Activated T-cell treated with anti-CD3 and anti-CD28 coated beads for 1 hour (primary cell): ENCODE data around the gene TSEN34.
A peak's percentile ranks its signal among the peaks of the same experiment; 100 is the strongest.

Source experiments
- DNase-seq: peaks from one replicate; pipeline ENCODE4 v3.0.0-alpha.2; 2020; ENCODE audit warnings: low read depth

TSEN34 gene

DNA sequence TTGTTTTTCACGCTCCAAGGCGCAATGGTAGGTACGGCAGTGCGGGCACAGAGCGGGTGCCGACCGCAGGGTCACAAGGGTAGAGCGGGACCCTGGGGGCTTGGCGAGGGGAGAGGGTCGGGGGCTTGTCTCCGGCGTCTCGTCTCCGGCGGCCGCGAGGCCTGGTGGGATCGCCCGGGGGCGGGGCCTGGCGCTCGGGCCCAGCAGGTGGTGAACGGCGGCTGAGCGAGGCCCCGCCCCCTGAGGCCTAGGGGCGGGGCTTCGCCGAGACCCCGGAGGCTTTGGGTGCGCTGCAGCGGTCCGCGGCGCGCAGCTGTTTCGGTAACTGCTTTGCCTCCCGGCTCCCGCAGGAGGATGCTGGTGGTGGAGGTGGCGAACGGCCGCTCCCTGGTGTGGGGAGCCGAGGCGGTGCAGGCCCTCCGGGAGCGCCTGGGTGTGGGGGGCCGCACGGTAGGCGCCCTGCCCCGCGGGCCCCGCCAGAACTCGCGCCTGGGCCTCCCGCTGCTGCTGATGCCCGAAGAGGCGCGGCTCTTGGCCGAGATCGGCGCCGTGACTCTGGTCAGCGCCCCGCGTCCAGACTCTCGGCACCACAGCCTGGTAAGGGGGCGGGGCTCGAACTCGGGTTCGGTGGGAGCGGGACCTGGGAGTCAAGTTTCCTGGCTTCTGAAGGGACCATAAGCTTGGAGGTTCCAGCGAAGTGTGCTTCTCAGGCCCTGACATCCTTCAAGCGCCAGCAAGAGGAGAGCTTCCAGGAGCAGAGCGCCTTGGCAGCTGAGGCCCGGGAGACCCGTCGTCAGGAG is at the start of gene TSEN34:
Gene TSEN34 (plus strand): TSS at position 298 of the 800 bp plus-strand sequence. CDS start 57 bp downstream, at position 355.
- DNase-seq: peak; percentile 81

DNA sequence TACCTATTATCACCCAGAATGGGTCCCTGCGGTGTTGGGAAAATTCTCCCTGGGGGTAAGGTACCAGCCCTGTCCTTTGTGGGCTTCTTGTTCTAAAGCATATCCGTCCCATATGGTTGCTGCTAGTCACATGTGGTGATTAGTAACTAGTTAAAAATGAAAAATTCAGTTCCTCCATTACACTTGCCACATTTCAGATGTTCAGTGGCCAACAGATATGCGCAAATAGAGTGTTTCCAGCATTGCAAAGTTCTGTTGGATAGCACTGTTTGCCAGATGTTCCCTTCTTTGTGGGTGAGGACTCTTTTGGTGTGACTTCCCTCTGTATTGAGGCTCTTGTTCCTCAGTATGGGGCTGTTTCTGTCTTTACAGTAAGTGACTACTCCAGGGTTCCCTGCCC is 49.8 kb upstream of the TSEN34 start:
- no peak for DNase-seq

DNA sequence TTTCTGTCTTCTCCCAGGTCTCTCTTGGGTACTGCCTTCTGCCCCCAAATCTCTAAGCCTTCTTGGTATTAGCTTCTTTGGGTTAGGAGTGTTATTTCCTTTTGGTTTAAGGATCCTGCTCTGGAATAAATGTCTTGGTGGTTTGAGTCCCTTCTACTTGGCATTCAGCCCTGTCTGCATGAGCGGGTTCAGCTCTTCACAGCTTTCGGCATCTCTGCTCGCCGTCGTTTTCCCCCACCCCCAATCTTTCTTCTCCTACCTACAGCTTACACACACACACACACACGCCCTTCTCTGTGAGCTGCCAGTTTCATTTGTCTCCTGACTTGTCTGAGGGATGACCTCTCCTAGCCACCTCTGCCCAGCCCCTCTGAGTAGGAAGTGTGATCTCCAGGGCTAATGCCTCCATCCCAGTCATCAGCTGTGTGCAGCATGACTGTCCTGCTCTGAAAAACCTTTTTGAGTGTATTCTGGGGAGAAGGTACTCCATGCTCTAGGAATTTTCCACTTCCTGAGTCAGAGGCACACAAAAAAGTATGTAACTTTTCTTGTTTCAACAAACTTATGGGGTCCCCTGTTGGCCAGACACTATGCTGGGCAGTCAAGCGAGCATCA is 48.8 kb upstream of the TSEN34 start:
- DNase-seq: no peak

DNA sequence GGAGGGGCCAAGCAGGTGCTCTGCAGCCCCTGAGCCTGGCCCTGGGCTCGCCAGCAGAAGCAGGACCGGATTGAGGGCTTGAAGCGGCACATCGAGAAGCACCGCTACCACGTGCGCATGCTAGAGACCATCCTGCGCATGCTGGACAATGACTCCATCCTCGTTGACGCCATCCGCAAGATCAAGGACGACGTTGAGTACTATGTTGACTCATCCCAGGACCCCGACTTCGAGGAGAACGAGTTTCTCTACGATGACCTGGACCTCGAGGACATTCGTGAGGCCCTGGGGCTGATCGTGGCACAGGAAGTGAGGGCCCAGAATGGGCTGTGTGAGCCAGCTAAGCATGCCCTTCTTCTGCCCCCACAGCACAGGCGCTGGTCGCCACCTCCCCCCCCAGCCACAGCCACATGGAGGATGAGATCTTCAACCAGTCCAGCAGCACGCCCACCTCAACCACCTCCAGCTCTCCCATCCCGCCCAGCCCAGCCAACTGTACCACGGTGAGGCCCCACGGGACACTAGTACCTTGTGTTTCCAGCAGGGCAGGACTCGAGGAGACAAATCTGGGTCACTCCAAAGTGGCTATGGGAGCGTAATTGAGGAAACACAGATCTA is 45.5 kb upstream of the TSEN34 start:
- DNase-seq: no peak

DNA sequence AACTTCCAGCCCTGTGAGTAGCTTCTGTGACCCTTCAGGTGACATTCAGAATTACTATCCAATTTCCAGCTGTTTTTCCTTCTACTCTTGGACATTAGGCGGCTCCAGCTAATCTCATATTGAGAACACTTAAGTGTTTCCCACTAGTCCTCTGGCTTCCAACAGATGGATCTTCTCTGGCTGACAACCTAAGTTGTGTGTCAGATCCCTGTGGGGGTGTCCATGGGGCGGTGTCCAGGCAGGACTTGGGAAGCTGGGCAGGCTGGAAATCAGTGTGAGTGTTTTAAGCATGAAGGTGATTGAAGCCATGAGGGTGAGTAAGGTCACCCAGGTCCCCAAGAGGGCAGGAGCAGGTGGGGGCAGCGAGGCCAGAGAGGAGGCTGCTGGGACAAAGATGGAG is 43.4 kb upstream of the TSEN34 start:
- no peak for DNase-seq

DNA sequence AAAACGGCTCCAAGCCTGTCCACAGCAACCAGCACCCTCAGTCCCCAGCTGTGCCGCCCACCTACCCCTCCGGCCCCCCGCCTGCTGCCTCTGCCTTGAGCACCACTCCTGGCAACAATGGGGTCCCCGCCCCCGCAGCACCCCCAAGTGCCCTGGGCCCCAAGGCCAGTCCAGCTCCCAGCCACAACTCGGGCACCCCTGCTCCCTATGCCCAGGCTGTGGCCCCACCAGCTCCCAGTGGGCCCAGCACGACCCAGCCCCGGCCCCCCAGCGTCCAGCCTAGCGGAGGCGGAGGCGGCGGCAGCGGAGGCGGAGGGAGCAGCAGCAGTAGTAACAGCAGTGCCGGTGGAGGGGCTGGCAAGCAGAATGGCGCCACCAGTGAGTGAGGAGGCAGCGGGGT is 43.0 kb upstream of the TSEN34 start:
- no peak for DNase-seq

DNA sequence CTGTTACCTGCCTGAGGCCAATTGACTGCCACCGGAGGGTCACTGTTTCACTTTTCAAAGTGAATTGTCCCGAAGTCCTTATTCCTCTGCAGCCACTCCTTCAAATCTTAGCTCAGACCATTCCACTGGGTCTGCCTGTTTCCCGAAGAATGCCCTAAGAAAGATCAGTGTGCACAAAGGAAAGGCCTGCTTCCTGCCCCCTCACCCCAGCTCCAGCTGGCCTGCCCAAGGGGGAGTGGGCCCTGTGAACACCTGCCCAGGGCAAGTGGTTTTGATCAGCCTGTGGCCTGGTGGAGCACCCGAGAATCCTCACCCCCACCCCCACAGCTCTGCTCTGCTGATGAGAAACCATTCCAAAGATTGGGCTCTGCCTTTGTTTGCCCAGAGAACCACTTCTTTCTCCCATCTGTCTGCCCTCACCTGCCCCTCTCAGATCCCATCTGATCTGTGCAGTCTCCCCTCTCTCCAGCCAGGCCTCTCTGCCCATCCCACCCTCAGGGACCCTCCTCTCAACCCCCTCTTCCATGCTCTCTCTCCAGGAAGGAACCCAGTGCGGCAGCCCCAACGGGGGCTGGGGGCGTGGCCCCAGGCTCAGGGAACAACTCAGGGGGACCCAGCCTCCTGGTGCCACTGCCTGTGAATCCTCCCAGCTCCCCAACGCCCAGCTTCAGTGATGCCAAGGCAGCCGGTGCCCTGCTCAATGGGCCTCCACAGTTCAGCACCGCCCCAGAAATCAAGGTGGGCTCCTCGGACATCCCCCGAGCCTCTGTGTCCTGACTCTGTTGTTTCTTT is 41.9 kb upstream of the TSEN34 start:
- no peak for DNase-seq

DNA sequence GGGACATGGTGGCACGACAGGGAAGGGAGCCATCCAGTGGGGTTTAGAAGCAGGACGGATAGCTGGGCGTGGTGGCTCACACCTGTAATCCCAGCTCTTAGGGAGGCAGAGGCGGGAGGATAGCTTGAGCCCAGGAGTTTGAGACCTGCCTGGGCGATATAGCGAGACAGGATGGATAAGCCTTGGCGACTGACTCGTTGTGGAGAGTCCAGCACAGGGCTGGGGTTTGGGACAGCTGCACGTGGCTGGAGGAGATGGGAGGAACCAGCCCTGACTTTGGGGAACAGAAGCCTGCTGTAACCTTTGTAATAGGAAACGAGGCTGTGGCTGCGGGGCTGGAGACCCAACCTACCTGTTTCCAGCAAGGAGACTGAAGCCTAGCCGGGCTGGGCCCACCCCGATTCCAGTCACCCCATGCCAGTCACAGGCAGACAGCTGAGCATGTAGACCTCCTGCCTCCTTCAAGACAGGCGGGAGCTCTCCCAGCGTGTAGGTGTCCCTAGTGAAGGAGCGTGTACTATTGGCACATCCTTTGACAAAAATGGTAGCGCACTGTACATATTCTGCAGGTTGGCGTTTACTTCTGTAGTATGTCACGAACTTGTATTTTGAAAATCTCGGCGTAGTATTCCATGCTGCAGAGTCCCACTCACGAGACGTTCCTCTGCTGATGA is 39.6 kb upstream of the TSEN34 start:
- no peak for DNase-seq

DNA sequence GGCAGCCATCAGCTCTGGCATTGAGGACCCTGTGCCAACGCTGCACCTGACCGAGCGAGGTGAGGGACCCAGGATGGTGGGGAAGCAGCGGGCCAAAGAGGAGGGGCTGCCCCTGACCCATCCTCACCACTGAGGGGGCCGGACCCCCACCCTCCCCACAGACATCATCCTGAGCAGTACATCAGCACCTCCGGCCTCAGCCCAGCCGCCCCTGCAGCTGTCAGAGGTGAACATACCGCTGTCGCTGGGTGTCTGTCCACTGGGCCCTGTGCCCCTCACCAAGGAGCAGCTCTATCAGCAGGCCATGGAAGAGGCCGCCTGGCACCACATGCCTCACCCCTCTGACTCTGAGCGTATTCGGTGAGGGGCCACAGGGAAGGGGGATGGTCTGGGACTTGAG is 38.8 kb upstream of the TSEN34 start:
- no peak for DNase-seq

DNA sequence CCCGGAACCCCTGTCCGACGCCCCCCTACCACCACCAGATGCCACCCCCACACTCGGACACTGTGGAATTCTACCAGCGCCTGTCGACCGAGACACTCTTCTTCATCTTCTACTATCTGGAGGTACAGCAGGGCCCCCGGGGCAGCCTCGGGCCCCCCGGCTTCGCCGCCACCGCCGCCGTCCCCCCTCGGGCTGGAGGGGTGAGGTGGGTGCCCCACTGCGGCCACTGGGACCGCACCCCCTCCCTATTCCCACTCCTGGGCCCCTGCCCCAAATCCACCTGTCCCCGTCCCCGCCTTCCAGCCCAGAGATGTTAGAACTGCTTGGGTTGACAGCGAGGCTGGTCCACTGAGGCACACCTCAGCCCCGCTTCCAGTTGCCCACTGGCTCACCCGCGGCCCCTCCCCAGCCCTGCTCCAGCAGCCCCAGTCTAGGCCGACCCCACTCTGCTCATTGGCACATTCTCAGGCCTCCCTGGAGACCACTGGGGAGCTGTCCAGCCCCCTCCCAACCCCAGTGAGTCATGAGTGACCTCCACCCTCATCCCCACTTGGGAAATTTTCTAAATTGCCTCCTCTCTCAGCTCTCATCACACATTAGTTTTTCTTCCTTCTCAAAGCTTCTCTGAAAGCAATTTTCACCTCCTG is 38.1 kb upstream of the TSEN34 start:
- DNase-seq: no peak

DNA sequence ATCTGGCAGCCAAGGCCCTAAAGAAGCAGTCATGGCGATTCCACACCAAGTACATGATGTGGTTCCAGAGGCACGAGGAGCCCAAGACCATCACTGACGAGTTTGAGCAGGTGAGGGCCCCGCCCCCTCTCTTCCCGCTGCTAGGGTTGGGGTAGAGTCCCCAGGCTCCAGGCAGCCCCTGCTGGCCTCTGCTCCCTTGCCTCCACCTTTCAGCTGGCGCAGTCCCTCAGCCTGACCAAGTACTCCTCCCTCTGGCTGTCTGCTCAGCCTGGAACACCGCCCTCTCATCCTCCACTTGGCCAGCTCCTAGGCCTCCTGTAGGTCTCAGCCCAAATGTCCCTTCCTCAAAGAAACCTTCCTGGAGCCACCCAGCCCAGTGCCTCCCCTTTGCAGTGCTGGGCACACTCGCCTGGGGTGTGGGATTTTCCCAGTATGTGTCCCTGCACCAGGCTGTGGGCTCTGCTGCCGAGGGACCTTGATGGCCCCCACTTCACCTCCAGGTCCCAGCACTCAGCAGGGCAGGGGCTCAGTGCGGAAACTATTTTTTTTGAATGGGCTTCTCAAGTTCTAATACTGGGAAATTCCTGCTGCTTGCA is 37.3 kb upstream of the TSEN34 start:
- DNase-seq: no peak

DNA sequence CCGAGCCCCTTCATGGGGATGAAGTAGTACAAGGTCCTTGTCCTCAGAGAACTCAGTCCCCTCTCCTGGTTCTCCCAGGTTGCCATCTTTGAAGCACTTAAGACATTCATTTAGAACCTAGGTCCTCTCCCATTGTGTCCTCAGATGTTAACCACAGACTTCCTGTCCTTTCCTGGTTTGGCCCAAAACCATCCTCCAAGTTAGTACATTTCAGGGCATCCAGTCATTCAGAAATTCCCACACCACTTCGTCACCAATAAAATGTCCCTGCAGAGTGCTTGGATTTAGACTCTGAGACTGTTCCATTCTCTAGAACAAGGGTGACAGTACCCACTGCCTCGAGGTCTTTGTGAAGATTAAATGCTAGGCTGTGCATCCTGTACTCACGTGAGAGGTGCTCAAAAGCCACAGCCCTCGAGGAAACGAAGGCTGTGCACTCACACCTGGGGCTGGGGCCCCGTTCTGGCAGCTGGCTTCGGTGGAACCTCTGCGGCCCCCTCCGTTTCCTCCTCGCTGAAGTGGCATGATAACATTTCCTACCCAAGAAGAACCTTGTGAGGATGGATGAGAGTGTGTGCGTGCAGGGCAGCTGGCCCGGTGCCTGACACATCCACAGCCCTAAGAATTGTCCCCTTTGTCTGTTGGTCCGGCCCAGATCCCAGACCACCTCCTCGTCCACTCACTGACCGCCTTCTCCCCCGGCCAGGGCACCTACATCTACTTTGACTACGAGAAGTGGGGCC is 36.3 kb upstream of the TSEN34 start:
- DNase-seq: no peak

DNA sequence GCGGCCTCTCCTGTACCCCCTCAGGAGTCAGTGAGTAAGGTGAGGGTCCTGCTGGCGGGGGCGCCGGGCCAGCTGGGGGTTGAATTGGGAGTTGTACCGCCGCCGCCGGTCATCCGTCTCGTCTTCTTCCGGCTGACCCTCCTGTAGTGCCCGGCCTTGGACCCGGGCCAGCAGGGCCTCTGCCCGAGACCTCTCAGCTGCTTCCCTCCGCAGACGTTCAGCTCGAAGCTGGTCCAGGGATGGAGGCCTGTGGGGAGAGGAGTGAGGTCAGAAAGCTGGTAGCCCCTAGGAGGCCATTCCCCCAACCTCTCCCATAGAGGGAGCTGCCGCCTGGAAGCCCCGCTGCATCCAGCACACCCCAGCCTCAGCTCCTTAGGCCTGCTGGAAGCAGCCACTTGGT is 35.4 kb upstream of the TSEN34 start:
- no peak for DNase-seq

DNA sequence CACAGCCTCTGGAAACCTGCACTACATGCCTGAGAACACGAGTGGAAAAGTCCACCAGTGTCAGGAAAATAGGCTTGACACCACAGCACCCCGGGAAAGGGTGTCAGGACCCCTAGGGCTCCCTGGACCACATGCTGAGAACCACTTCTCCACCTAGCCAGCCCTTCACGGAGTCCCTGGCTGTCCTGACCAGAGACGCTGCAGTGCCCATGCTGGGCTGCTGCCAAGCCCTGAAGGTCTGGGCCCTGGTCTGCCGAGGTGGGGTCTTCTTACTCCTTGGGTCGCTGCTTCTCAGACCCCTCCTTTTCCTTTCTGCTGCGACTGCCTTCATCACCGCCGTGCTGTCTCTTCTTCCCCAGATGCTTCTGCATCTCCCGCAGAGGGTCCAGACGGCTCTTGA is 34.6 kb upstream of the TSEN34 start:
- DNase-seq: no peak

DNA sequence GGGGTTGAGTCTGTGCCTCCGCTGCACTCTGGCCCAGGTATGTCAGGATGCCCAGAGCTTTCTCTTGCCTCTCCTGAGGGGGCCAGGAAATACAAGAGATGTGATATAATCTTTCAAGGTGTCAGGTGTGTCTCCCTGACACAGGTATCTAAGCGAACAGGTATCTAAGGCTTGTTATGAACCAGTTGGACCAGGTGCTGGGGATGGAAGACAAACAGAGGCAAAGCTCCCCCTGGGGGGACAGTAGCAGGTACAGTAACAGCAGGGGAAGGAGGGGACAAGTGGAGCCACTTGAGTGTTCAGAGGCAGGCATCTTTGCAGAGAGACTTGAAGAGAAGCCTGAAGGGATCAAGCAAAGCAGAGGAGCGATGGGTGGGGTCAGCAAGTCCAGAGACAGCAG is 34.2 kb upstream of the TSEN34 start:
- no peak for DNase-seq

DNA sequence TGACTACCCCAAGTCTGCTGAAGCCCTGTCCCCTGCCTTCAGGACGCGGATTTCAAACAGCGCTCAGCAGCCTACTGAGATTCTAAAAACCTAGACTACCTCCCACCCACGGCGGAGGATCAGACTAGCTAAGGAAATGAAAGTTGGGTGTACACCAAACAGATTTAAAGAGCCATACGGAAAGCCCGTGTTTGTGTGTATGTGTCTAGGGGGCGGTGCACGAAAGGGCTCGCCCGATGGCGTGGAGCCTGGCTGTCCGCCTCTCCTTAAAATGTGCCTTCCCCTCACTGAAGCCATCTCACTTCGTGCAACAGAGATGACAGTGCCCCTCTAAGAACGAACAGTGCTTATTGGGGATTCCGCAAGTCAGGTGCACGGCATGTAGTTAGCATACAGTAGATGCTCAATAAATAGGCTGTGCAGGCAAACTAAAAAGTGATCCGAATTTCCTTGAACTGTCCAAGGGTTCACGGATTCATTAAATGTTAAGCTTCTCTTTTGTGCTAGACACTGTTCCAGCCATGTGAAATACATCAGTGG is 32.2 kb upstream of the TSEN34 start:
- no peak for DNase-seq

DNA sequence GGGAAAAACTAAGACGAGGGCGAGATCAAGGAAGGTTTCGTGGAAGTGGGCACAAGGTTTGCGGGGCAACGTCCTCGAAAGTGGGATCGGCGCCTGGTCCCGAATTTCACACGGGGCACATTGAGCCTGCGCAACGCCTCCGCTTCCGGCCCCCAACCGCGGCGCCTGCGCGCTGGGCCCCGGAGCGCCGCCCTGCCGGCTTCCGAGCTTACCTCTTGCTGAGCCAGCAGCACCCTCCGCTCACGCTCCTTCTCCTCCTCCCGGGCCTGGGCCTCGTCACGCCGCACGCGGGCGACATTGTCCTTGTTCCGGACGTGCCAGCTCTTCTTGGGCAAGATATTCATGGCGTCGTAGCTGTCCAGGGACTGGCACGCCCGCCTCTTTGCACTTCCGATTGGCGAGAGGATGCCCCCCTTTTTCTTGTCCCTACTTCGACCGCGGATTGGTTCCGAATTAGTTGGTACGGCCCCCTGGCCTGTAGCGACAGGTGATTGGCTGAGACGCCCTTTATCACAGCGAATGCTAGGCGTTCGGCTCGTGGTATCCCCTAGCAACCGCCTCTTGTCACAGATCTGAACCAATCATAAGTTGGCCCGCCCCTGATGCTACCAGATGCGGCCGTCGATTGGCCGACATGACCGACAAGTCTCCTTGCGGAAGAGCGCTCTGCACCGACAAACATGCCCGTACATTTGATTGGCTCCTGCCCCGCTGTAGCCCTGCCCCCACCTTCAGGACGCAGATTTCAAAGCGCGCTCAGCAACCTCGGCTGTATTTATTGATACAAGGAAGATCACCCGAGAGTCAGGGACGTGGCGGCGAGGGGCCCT is 31.5 kb upstream of the TSEN34 start, which contains the start of gene LENG1:
Gene LENG1 (minus strand): TSS at position 370 of the 830 bp plus-strand sequence. CDS start 26 bp downstream, at position 344.
- DNase-seq: peak; percentile 94

DNA sequence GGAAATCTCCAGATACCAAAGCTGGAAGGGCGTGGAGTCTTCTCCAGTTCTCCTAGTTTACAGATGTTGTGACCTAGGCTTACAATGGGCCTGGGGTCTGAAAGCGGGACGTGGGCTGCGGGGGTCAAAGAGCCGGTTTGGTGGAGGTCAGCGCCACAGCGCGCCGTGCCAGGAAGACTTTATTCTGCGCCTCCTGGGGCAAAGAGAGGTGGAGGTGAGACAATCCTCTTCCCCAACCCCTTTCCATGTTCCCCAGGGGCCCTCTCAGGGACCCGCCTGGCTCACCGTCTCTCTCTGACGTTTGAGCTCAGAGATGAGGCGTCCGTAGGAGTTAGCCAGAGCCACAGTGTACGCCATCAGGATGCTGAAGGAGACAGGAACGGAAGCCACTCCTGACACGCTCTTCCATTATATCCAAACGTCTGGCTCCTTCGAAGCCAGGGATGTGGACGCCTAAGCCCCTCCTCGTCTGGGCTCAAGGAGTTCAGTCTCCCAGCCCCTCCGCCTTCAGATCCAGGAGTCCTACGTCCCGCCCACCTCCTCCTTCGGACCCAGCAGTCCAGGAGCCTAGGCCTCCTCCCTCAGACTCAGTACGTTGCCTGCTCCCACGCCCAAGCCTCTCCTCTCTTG is 30.8 kb upstream of the TSEN34 start:
- DNase-seq: no peak

DNA sequence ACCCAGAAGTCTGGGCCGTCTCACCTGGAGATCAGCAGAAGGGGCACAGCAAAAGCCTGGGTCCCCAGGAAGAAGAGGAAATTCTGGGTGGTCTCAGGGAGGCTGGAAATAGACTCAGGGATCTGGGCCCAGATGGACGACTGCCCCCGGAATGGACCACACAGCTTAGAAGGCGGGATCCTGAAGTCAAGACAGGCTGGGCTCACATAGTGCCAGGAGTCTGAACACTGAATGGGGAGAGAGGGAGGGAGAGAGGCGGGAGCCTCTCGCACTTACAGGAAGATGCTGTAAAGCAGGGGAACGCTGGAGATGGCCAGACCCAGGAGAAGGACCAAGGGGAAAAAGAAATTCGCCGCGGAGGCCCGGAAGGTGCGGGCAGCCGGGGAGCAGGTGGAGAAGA is 30.3 kb upstream of the TSEN34 start:
- DNase-seq: no peak
